HL-60 (cell line): ENCODE data around the gene SCLT1.

ENCODE experiments used
- POLR2AphosphoS5 ChIP-seq: IDR thresholded peaks from 2 replicates; pipeline ENCODE4 v1.6.1; 2012; ENCODE audit warnings: low read depth
- SPI1 ChIP-seq: IDR thresholded peaks from 2 replicates; pipeline ENCODE4 v1.6.1; 2012; ENCODE audit warnings: low read depth, mild to moderate bottlenecking, borderline replicate concordance
- TF ChIP-seq, protein P1 (sequence below): IDR thresholded peaks from one replicate; pipeline ENCODE4 v1.5.1; 2011; ENCODE audit warnings: low read length, control low read depth, inconsistent platforms; ENCODE audit not compliant: insufficient read depth
- TF ChIP-seq, protein P2 (sequence below): IDR thresholded peaks from 2 replicates; pipeline ENCODE4 v1.6.1; 2012; ENCODE audit warnings: low read depth; ENCODE audit not compliant: insufficient replicate concordance

DNA sequence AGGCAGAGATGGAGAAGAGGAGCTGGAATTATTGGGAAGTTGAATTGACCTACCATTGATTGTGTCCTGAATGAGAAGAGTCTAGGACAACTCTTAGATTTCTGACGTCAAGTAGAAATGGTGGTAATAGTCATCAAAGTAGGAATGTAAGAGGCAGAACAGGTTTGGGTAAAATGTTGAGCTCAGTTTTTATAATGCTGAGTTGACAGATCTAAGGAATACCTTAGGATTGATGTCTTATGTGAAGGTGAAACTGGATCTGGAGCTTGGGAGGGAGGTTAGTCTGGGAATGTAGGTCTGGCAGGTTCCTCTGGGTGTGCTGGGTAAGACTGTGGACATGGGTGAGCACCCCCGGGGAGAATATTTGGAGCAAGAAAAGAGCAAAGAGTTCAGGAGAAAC, 251.9 kb downstream of the SCLT1 start:
- TF ChIP-seq, protein P1, sequence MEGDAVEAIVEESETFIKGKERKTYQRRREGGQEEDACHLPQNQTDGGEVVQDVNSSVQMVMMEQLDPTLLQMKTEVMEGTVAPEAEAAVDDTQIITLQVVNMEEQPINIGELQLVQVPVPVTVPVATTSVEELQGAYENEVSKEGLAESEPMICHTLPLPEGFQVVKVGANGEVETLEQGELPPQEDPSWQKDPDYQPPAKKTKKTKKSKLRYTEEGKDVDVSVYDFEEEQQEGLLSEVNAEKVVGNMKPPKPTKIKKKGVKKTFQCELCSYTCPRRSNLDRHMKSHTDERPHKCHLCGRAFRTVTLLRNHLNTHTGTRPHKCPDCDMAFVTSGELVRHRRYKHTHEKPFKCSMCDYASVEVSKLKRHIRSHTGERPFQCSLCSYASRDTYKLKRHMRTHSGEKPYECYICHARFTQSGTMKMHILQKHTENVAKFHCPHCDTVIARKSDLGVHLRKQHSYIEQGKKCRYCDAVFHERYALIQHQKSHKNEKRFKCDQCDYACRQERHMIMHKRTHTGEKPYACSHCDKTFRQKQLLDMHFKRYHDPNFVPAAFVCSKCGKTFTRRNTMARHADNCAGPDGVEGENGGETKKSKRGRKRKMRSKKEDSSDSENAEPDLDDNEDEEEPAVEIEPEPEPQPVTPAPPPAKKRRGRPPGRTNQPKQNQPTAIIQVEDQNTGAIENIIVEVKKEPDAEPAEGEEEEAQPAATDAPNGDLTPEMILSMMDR = no peak
- TF ChIP-seq, protein P2, sequence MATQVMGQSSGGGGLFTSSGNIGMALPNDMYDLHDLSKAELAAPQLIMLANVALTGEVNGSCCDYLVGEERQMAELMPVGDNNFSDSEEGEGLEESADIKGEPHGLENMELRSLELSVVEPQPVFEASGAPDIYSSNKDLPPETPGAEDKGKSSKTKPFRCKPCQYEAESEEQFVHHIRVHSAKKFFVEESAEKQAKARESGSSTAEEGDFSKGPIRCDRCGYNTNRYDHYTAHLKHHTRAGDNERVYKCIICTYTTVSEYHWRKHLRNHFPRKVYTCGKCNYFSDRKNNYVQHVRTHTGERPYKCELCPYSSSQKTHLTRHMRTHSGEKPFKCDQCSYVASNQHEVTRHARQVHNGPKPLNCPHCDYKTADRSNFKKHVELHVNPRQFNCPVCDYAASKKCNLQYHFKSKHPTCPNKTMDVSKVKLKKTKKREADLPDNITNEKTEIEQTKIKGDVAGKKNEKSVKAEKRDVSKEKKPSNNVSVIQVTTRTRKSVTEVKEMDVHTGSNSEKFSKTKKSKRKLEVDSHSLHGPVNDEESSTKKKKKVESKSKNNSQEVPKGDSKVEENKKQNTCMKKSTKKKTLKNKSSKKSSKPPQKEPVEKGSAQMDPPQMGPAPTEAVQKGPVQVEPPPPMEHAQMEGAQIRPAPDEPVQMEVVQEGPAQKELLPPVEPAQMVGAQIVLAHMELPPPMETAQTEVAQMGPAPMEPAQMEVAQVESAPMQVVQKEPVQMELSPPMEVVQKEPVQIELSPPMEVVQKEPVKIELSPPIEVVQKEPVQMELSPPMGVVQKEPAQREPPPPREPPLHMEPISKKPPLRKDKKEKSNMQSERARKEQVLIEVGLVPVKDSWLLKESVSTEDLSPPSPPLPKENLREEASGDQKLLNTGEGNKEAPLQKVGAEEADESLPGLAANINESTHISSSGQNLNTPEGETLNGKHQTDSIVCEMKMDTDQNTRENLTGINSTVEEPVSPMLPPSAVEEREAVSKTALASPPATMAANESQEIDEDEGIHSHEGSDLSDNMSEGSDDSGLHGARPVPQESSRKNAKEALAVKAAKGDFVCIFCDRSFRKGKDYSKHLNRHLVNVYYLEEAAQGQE = no peak
- TF ChIP-seq SPI1 (no peak), POLR2AphosphoS5 (no peak)
